WI38 (cell line): ENCODE data around the gene NRCAM.

Experiments
- H3K4me3 ChIP-seq: 2 replicates; pipeline ENCODE4 v1.5.1; 2011; ENCODE audit warnings: low read depth, mild to moderate bottlenecking, control low read depth, low read length
- CTCF ChIP-seq: IDR thresholded peaks from 2 replicates; pipeline ENCODE4 v1.5.1; 2012; ENCODE audit warnings: low read depth, mild to moderate bottlenecking, control low read depth, low read length

Gene NRCAM

GRCh38 chr7:108287857-108288256, 168.4 kb downstream of the NRCAM start:
- no peak overlapping the region for H3K4me3 ChIP-seq
- no peak for TF ChIP-seq CTCF

GRCh38 chr7:108286290-108286904, 169.8 kb downstream of the NRCAM start:
- no peak for TF ChIP-seq CTCF

GRCh38 chr7:108285778-108286177, 170.5 kb downstream of the NRCAM start:
- no peak overlapping the region for H3K4me3 ChIP-seq
- no peak for TF ChIP-seq CTCF

More at GRCh38 chr7:108286290-108286904, 169.8 kb downstream of the NRCAM start:
- H3K4me3 ChIP-seq = no peak overlapping the region

- H3K4me3 ChIP-seq = no peak overlapping the region
- no peak for TF ChIP-seq CTCF
These were observed 171.2 kb downstream of the NRCAM start for GRCh38 chr7:108285003-108285368.

- no peak for TF ChIP-seq CTCF
- no peak overlapping the region for H3K4me3 ChIP-seq
These were observed 171.8 kb downstream of the NRCAM start for GRCh38 chr7:108284349-108285002.

GRCh38 chr7:108283252-108283651, 173.0 kb downstream of the NRCAM start:
- no peak overlapping the region for H3K4me3 ChIP-seq
- no peak for TF ChIP-seq CTCF

- TF ChIP-seq CTCF = no peak
- no peak overlapping the region for H3K4me3 ChIP-seq
These were observed 173.7 kb downstream of the NRCAM start for GRCh38 chr7:108282427-108282996.
